Upper lobe of right lung (tissue), 1 donor: ENCODE data around the gene NR0B1. TPM values are rescaled to one million over a fixed set of nuclear protein-coding genes. Genes with fewer than 3 reads are reported as not detected.

Experiments
- ATAC-seq: fragments of 200-7000 bp; cut with Tn5 transposase; one replicate; pipeline ENCODE4 v1.9.1; 2020; ENCODE audit warnings: mild to moderate bottlenecking, moderate library complexity
- DNase-seq: peaks from one replicate; pipeline ENCODE4 v3.0.0-alpha.2; 2020
- H3K27ac ChIP-seq: fragments of 200-600 bp; one replicate; pipeline ENCODE4 v1.8.0; 2022
- H3K27me3 ChIP-seq: fragments of 200-600 bp; one replicate; pipeline ENCODE4 v1.8.0; 2022; ENCODE audit warnings: mild to moderate bottlenecking
- H3K36me3 ChIP-seq: fragments of 200-600 bp; one replicate; pipeline ENCODE4 v1.8.0; 2022
- H3K4me1 ChIP-seq: fragments of 200-600 bp; one replicate; pipeline ENCODE4 v1.8.0; 2022
- H3K4me3 ChIP-seq: fragments of 200-600 bp; one replicate; pipeline ENCODE4 v1.8.0; 2022; ENCODE audit warnings: mild to moderate bottlenecking
- H3K9me3 ChIP-seq: fragments of 200-600 bp; one replicate; pipeline ENCODE4 v1.8.0; 2022
- CTCF ChIP-seq: fragments of 200-600 bp; IDR thresholded peaks from one replicate; pipeline ENCODE4 v1.8.0; 2022; ENCODE audit warnings: antibody characterized with exemption
- intact Hi-C: fragments of 100-400 bp; cut with DNase I; formaldehyde crosslinking; loops from one replicate; pipeline ENCODE4 v1.11.0; 2022
- long read RNA-seq: library from polyadenylated mRNA; unstranded; transcript quantifications from one replicate; pipeline ENCODE4 v2.0.0, GENCODE V29; 2021
- total RNA-seq: library from RNA; stranded (reverse); fragmentation: NEBNext Ultra II Directional; extraction: Animal tissue kit (Norgen Biotek cat#: 25700); gene quantifications from one replicate; pipeline ENCODE4 v1.2.1, GENCODE V29; 2021
- donor health status: DM: no; HTN: yes; CAD: no; lungs with severe emphysema.

The NR0B1 gene
- total RNA-seq = not detected
- long read RNA-seq = 0 reads

DNA sequence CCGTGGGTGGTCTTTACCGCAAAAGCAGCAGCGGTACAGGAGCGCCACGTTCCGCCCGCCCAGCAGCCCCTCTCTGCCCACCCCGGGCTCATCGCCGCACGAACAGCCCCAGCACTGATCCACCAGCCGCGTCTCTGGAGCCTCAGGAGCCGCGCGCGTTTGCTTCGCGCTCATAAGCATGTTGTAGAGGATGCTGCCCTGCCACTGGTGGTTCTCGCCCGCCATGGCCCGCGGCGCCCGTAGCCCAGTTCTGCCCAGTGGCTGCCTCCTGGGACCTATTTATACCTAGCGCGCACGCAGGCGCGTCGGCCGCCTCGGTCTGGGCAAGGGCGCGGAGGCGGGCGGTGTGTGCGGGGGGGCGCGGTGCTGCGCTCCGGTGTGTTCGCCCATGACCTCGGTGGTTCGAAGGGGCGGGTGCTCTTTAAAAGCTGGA lies at the start of gene NR0B1:
Gene NR0B1, minus strand, starts transcription at position 252 of the 433 bp plus-strand sequence. Its CDS starts 27 bp downstream, at position 225.
- no peak for TF ChIP-seq CTCF
- H3K4me1 ChIP-seq = no peaks in the 10 kb centered on the region
- no peak within 1 kb of the TSS for H3K4me3 ChIP-seq
- H3K27ac ChIP-seq = no peak within 1 kb of the TSS
- peaks cover 19% of the 10 kb centered on the region for H3K27me3 ChIP-seq
- no peak for DNase-seq
- no peak for ATAC-seq
- intact Hi-C loops = no loop called here
- H3K9me3 ChIP-seq = no peaks in the 10 kb centered on the region
- no peaks in the 10 kb centered on the region for H3K36me3 ChIP-seq

- TF ChIP-seq CTCF = no peak
- no peaks in the 10 kb centered on the region for H3K36me3 ChIP-seq
- H3K4me3 ChIP-seq = no peak overlapping the region
- H3K9me3 ChIP-seq = no peaks in the 10 kb centered on the region
- H3K27ac ChIP-seq = no peak overlapping the region
- intact Hi-C loops = no loop called here
- H3K27me3 ChIP-seq = no peaks in the 10 kb centered on the region
- H3K4me1 ChIP-seq = no peaks in the 10 kb centered on the region
- DNase-seq (no peak), ATAC-seq (no peak)
Measured at GRCh38 chrX:30349946-30350345, 40.8 kb upstream of the NR0B1 start.

- H3K4me3 ChIP-seq = no peak overlapping the region
Measured at GRCh38 chrX:30343206-30343605, 34.0 kb upstream of the NR0B1 start.

GRCh38 chrX:30340753-30341152 lies 31.6 kb upstream of the NR0B1 start:
- H3K4me1 ChIP-seq = no peaks in the 10 kb centered on the region
- DNase-seq = no peak
- H3K9me3 ChIP-seq = no peaks in the 10 kb centered on the region
- no peak for ATAC-seq
- intact Hi-C loops = no loop called here
- H3K27ac ChIP-seq = no peak overlapping the region
- no peaks in the 10 kb centered on the region for H3K27me3 ChIP-seq
- no peaks in the 10 kb centered on the region for H3K36me3 ChIP-seq
- TF ChIP-seq CTCF = no peak
- no peak overlapping the region for H3K4me3 ChIP-seq

More at GRCh38 chrX:30343206-30343605, 34.0 kb upstream of the NR0B1 start:
- TF ChIP-seq CTCF = no peak
- Histone ChIP-seq H3K36me3 (no peaks in the 10 kb centered on the region), H3K27me3 (no peaks in the 10 kb centered on the region), H3K4me1 (no peaks in the 10 kb centered on the region), H3K9me3 (no peaks in the 10 kb centered on the region), H3K27ac (no peak overlapping the region)
- ATAC-seq (no peak), DNase-seq (no peak)
- intact Hi-C loops = no loop called here

DNA sequence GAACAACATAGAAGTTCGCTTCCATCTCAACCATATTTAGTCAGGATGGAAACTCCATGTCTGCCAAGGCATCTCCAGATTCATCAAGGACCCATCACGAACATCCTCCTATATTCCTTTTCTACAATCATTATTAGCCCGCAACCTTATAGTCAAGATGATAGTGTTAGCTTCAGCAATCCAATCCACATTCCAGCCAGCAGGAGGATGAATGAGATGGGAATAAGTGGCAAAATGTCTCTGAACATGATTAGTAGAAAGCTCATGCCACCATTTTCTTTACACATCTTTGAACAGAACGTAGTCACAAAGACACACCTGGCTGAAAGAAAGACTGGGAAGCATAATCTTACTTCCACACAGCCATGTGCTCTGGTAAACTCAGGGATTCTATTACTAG lies 18.6 kb upstream of the NR0B1 start:
- ATAC-seq (no peak), DNase-seq (no peak)
- H3K36me3 ChIP-seq = no peaks in the 10 kb centered on the region
- intact Hi-C loops = no loop called here
- no peaks in the 10 kb centered on the region for H3K4me1 ChIP-seq
- TF ChIP-seq CTCF = no peak
- H3K9me3 ChIP-seq = no peaks in the 10 kb centered on the region
- H3K27me3 ChIP-seq = no peaks in the 10 kb centered on the region
- no peak overlapping the region for H3K4me3 ChIP-seq
- no peak overlapping the region for H3K27ac ChIP-seq

DNA sequence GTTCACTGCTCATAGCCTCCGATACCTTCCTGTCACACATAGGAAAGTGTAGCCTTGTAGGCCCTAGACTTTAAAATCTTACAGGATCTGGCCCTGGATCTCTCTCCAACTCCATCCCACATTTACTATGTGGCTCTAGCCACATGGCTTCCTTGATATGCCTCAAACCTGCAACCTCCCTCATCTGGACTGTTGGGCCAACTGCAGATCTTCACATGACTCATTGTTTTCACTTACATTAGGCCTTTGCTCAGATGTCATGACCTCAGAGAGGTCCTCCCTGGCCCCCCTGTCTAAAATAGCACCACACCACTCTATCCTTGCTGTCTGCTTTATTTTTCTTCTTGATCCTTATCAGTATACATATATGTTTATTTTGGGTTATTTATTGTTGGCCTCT lies 8.1 kb upstream of the NR0B1 start:
- no peak for TF ChIP-seq CTCF
- intact Hi-C loops = no loop called here
- ATAC-seq (no peak), DNase-seq (no peak)
- no peaks in the 10 kb centered on the region for H3K36me3 ChIP-seq
- no peak overlapping the region for H3K27ac ChIP-seq
- no peak overlapping the region for H3K4me3 ChIP-seq
- H3K27me3 ChIP-seq = no peaks in the 10 kb centered on the region
- no peaks in the 10 kb centered on the region for H3K4me1 ChIP-seq
- no peaks in the 10 kb centered on the region for H3K9me3 ChIP-seq
